Immature natural killer cell (primary cell): Measurements from ENCODE around the gene CACNA1D. TPM values are rescaled to one million over a fixed set of nuclear protein-coding genes. Genes with fewer than 3 reads are reported as not detected.

Source experiments
- DNase-seq, 3 donors: peaks; one replicate each; pipeline ENCODE4 v3.0.0; 2022; ENCODE audit warnings: mixed read lengths in 1 of 3
- H3K27ac Mint-ChIP-seq, 6 donors: one replicate each; pipeline ENCODE4 v1.8.0; 2020; ENCODE audit warnings: mixed read lengths in 6 of 6, mild to moderate bottlenecking in 5 of 6, inconsistent platforms in 4 of 6, moderate library complexity in 3 of 6
- H3K27me3 Mint-ChIP-seq, 3 donors: one replicate each; pipeline ENCODE4 v1.8.0; 2020 to 2021; ENCODE audit warnings: low read depth in 3 of 3, mild to moderate bottlenecking in 3 of 3, mixed read lengths in 3 of 3, moderate library complexity in 3 of 3, inconsistent platforms in 1 of 3
- H3K36me3 Mint-ChIP-seq, 3 donors: one replicate each; pipeline ENCODE4 v1.8.0; 2020; ENCODE audit warnings: mixed read lengths in 3 of 3, inconsistent platforms in 2 of 3, mild to moderate bottlenecking in 2 of 3
- H3K4me1 Mint-ChIP-seq, 2 donors: one replicate each; pipeline ENCODE4 v1.8.0; 2020; ENCODE audit warnings: inconsistent platforms in 2 of 2, mild to moderate bottlenecking in 2 of 2, mixed read lengths in 2 of 2, moderate library complexity in 1 of 2
- H3K4me3 Mint-ChIP-seq, 5 donors: one replicate each; pipeline ENCODE4 v1.8.0; 2020; ENCODE audit warnings: mild to moderate bottlenecking in 5 of 5, mixed read lengths in 5 of 5, inconsistent platforms in 3 of 5, moderate library complexity in 3 of 5
- H3K9me3 Mint-ChIP-seq, 6 donors: one replicate each; pipeline ENCODE4 v1.8.0; 2020; ENCODE audit warnings: mild to moderate bottlenecking in 6 of 6, mixed read lengths in 6 of 6, inconsistent platforms in 4 of 6, moderate library complexity in 3 of 6
- polyA plus RNA-seq, 3 donors: library from polyadenylated mRNA; unstranded; fragments of 300-500 nt; fragmentation: Illumina TruSeq; gene quantifications; one replicate each; pipeline ENCODE4 v1.2.3, GENCODE V29; 2021

Gene CACNA1D
- polyA plus RNA-seq, 3 donors from 2014 or later = not detected

- H3K27ac Mint-ChIP-seq = no peak overlapping the region
- H3K36me3 Mint-ChIP-seq = no peaks in the 10 kb centered on the region
- no peaks in the 10 kb centered on the region for H3K9me3 Mint-ChIP-seq
- DNase-seq = no peak
- H3K4me3 Mint-ChIP-seq = no peak overlapping the region
- H3K4me1 Mint-ChIP-seq = no peaks in the 10 kb centered on the region
- peaks cover 0 to 5% (median 2%) of the 10 kb centered on the region in 3 donors for H3K27me3 Mint-ChIP-seq
These were observed 325.7 kb downstream of the CACNA1D start for GRCh38 chr3:53820084-53820483.

- H3K27me3 Mint-ChIP-seq = peaks cover 0 to 3% (median 2%) of the 10 kb centered on the region in 3 donors
- H3K4me1 Mint-ChIP-seq = no peaks in the 10 kb centered on the region
- no peaks in the 10 kb centered on the region for H3K36me3 Mint-ChIP-seq
- no peaks in the 10 kb centered on the region for H3K9me3 Mint-ChIP-seq
- no peak for DNase-seq
- no peak overlapping the region for H3K4me3 Mint-ChIP-seq
- no peak overlapping the region for H3K27ac Mint-ChIP-seq
These were observed 326.6 kb downstream of the CACNA1D start for GRCh38 chr3:53820756-53821580.

- no peaks in the 10 kb centered on the region for H3K9me3 Mint-ChIP-seq
- no peak for DNase-seq
- no peak overlapping the region for H3K4me3 Mint-ChIP-seq
- H3K27ac Mint-ChIP-seq = no peak overlapping the region
- H3K4me1 Mint-ChIP-seq = no peaks in the 10 kb centered on the region
- peaks cover 0 to 3% (median 2%) of the 10 kb centered on the region in 3 donors for H3K27me3 Mint-ChIP-seq
- no peaks in the 10 kb centered on the region for H3K36me3 Mint-ChIP-seq
These were observed 327.3 kb downstream of the CACNA1D start for GRCh38 chr3:53821631-53822121.

GRCh38 chr3:53822331-53822741, 327.9 kb downstream of the CACNA1D start:
- Mint-ChIP-seq H3K27ac (no peak overlapping the region), H3K4me1 (no peaks in the 10 kb centered on the region), H3K4me3 (no peak overlapping the region), H3K27me3 (peaks cover 0 to 3% (median 2%) of the 10 kb centered on the region in 3 donors), H3K9me3 (no peaks in the 10 kb centered on the region), H3K36me3 (no peaks in the 10 kb centered on the region)
- DNase-seq = no peak

- no peak for DNase-seq
- Mint-ChIP-seq H3K27ac (no peak overlapping the region), H3K9me3 (no peaks in the 10 kb centered on the region)
These were observed 328.9 kb downstream of the CACNA1D start for GRCh38 chr3:53823026-53823955.

GRCh38 chr3:53823956-53824657, 329.7 kb downstream of the CACNA1D start:
- Mint-ChIP-seq H3K4me3 (no peak overlapping the region), H3K36me3 (no peaks in the 10 kb centered on the region)

More at GRCh38 chr3:53823026-53823955, 328.9 kb downstream of the CACNA1D start:
- no peaks in the 10 kb centered on the region for H3K4me1 Mint-ChIP-seq
- H3K4me3 Mint-ChIP-seq = no peak overlapping the region
- H3K36me3 Mint-ChIP-seq = no peaks in the 10 kb centered on the region
- peaks cover 0 to 3% (median 2%) of the 10 kb centered on the region in 3 donors for H3K27me3 Mint-ChIP-seq

GRCh38 chr3:53824795-53825194, 330.4 kb downstream of the CACNA1D start:
- no peak for DNase-seq
- H3K36me3 Mint-ChIP-seq = no peaks in the 10 kb centered on the region
- H3K27ac Mint-ChIP-seq = no peak overlapping the region
- no peaks in the 10 kb centered on the region for H3K9me3 Mint-ChIP-seq
- peaks cover 0 to 5% (median under 1%) of the 10 kb centered on the region in 3 donors for H3K27me3 Mint-ChIP-seq
- H3K4me1 Mint-ChIP-seq = no peaks in the 10 kb centered on the region
- no peak overlapping the region for H3K4me3 Mint-ChIP-seq

More at GRCh38 chr3:53823956-53824657, 329.7 kb downstream of the CACNA1D start:
- Mint-ChIP-seq H3K9me3 (no peaks in the 10 kb centered on the region), H3K4me1 (no peaks in the 10 kb centered on the region), H3K27me3 (peaks cover 0 to 5% (median 2%) of the 10 kb centered on the region in 3 donors), H3K27ac (no peak overlapping the region)
- no peak for DNase-seq

GRCh38 chr3:53826048-53826447, 331.6 kb downstream of the CACNA1D start:
- Mint-ChIP-seq H3K27me3 (peaks cover 0 to 5% (median 0%) of the 10 kb centered on the region in 3 donors), H3K27ac (no peak overlapping the region), H3K4me3 (no peak overlapping the region), H3K9me3 (no peaks in the 10 kb centered on the region), H3K36me3 (no peaks in the 10 kb centered on the region), H3K4me1 (no peaks in the 10 kb centered on the region)
- DNase-seq = no peak

- Mint-ChIP-seq H3K36me3 (no peaks in the 10 kb centered on the region), H3K9me3 (no peaks in the 10 kb centered on the region), H3K4me3 (no peak overlapping the region), H3K27ac (no peak overlapping the region), H3K4me1 (no peaks in the 10 kb centered on the region), H3K27me3 (peaks cover 0 to 5% (median 0%) of the 10 kb centered on the region in 3 donors)
- DNase-seq = no peak
These were observed 334.2 kb downstream of the CACNA1D start for GRCh38 chr3:53828581-53828980.

- no peaks in the 10 kb centered on the region for H3K9me3 Mint-ChIP-seq
- H3K4me1 Mint-ChIP-seq = no peaks in the 10 kb centered on the region
- peaks cover 0 to 5% (median 0%) of the 10 kb centered on the region in 3 donors for H3K27me3 Mint-ChIP-seq
- no peaks in the 10 kb centered on the region for H3K36me3 Mint-ChIP-seq
- no peak overlapping the region for H3K27ac Mint-ChIP-seq
- H3K4me3 Mint-ChIP-seq = no peak overlapping the region
- no peak for DNase-seq
These were observed 335.2 kb downstream of the CACNA1D start for GRCh38 chr3:53829605-53830004.

GRCh38 chr3:53830944-53831343, 336.5 kb downstream of the CACNA1D start:
- no peak overlapping the region for H3K4me3 Mint-ChIP-seq
- H3K4me1 Mint-ChIP-seq = peaks cover 0 to 5% of the 10 kb centered on the region in 2 donors
- H3K36me3 Mint-ChIP-seq = no peaks in the 10 kb centered on the region
- no peaks in the 10 kb centered on the region for H3K9me3 Mint-ChIP-seq
- peaks cover 0 to 2% (median 0%) of the 10 kb centered on the region in 3 donors for H3K27me3 Mint-ChIP-seq
- no peak for DNase-seq
- H3K27ac Mint-ChIP-seq = no peak overlapping the region

- peaks cover 1 to 5% of the 10 kb centered on the region in 2 donors for H3K4me1 Mint-ChIP-seq
- no peaks in the 10 kb centered on the region for H3K9me3 Mint-ChIP-seq
- no peak overlapping the region for H3K27ac Mint-ChIP-seq
- H3K36me3 Mint-ChIP-seq = no peaks in the 10 kb centered on the region
- peaks cover 0 to 3% (median 0%) of the 10 kb centered on the region in 3 donors for H3K27me3 Mint-ChIP-seq
- H3K4me3 Mint-ChIP-seq = no peak overlapping the region
- DNase-seq = no peak
These were observed 338.7 kb downstream of the CACNA1D start for GRCh38 chr3:53833053-53833645.

- Mint-ChIP-seq H3K36me3 (no peaks in the 10 kb centered on the region), H3K27me3 (peaks cover 0 to 3% (median 2%) of the 10 kb centered on the region in 3 donors), H3K27ac (no peak overlapping the region), H3K4me1 (peaks cover 1 to 5% of the 10 kb centered on the region in 2 donors), H3K4me3 (no peak overlapping the region), H3K9me3 (no peaks in the 10 kb centered on the region)
- DNase-seq = no peak
These were observed 339.3 kb downstream of the CACNA1D start for GRCh38 chr3:53833700-53834099.
